K562 (cell line): ENCODE data around the gene SPRN. TPM values are rescaled to one million over a fixed set of nuclear protein-coding genes. Genes with fewer than 3 reads are reported as not detected.

Experiments used
- ATAC-seq: fragments of 200-7000 bp; cut with Tn5 transposase; 3 replicates; pipeline ENCODE4 v1.9.1; 2020; ENCODE audit warnings: moderate library complexity
- BruUV-seq: library from RNA; stranded (reverse); fragments of 400-500 nt; replicated peaks from 2 replicates; lab custom pipeline; 2021; lab: Mats Ljungman, UMichigan
- CTCF ChIA-PET: fragments of 300-600 bp; formaldehyde crosslinking; extraction: SDS; loops from one replicate; lab custom pipeline; 2021; ENCODE audit warnings: low intra/inter-chr PET ratio; lab: Yijun Ruan, JAX
- POLR2A ChIA-PET: fragments of 300-600, 350-650 bp; sonication (Branson Sonifier 250); formaldehyde crosslinking; extraction: SDS; loops from one replicate; lab custom pipeline; 2021; ENCODE audit warnings: antibody characterized with exemption, inconsistent platforms; lab: Yijun Ruan, JAX
- DNase-seq, 4 experiments: peaks; one replicate each; pipeline versions ENCODE4 v3.0.0 to v3.0.0-alpha.2; 2011 to 2018; ENCODE audit warnings: low spot score in 3 of 4, mixed read lengths in 3 of 4; ENCODE audit errors: extremely low read depth in 1 of 4
- FAIRE-seq: peaks from 2 replicates; lab custom pipeline; 2011; peaks lifted over from hg19 to GRCh38; lab: Jason Lieb, UNC
- H2AFZ ChIP-seq: 2 replicates; pipeline ENCODE4 v1.6.0; 2011; ENCODE audit warnings: low read depth, low read length, control low read depth, inconsistent platforms
- H3K27ac ChIP-seq: fragments of 200-600 bp; 3 replicates; pipeline ENCODE4 v1.8.0; 2011; ENCODE audit warnings: low read depth, mild to moderate bottlenecking, control low read depth, inconsistent platforms, low read length, moderate library complexity, mixed read lengths; ENCODE audit errors: extremely low read depth
- H3K27me3 ChIP-seq, 2 experiments: fragments of 300-600 bp in 1 of 2; 2 replicates in 1 of 2; 3 replicates in 1 of 2; pipeline versions ENCODE4 v1.6.0 to v1.8.0; 2011; ENCODE audit warnings: inconsistent platforms in 2 of 2, low read length in 2 of 2, mild to moderate bottlenecking in 1 of 2, mixed read lengths in 1 of 2, moderate library complexity in 1 of 2; ENCODE audit not compliant: control insufficient read depth in 2 of 2, insufficient read depth in 2 of 2
- H3K36me3 ChIP-seq: fragments of 300-600 bp; 3 replicates; pipeline ENCODE4 v1.8.0; 2011; ENCODE audit warnings: mild to moderate bottlenecking, low read length, inconsistent platforms; ENCODE audit not compliant: control insufficient read depth, insufficient read depth
- H3K4me1 ChIP-seq, 2 experiments: fragments of 200-600 bp in 1 of 2; replicated peaks in 1 of 2; 2 replicates in 1 of 2; 3 replicates in 1 of 2; pipeline versions ENCODE4 v1.5.1 to v1.8.0; 2011; ENCODE audit warnings: inconsistent platforms in 2 of 2, low read length in 2 of 2, mild to moderate bottlenecking in 1 of 2, mixed read lengths in 1 of 2, moderate library complexity in 1 of 2; ENCODE audit not compliant: control insufficient read depth in 2 of 2, insufficient read depth in 2 of 2
- H3K4me2 ChIP-seq: 2 replicates; pipeline ENCODE4 v1.6.1; 2011; ENCODE audit warnings: low read length, control low read depth, inconsistent platforms, mixed read lengths; ENCODE audit not compliant: insufficient read depth
- H3K4me3 ChIP-seq: fragments of 200-600 bp; sonication (generic), shearing (Covaris generic); 2 replicates; pipeline ENCODE4 v1.5.1; 2016; ENCODE audit warnings: control low read depth, inconsistent platforms
- H3K79me2 ChIP-seq: fragments of 200-600 bp; 3 replicates; pipeline ENCODE4 v1.8.0; 2011; ENCODE audit warnings: low read length, inconsistent platforms; ENCODE audit not compliant: control insufficient read depth, insufficient read depth
- H3K9ac ChIP-seq, 2 experiments: 2 replicates each; pipeline versions ENCODE4 v1.6.0 to v1.6.1; 2011; ENCODE audit warnings: low read depth in 2 of 2, low read length in 2 of 2, control low read depth in 1 of 2, inconsistent platforms in 1 of 2, mild to moderate bottlenecking in 1 of 2, mixed read lengths in 1 of 2; ENCODE audit not compliant: insufficient read depth in 1 of 2
- H3K9me1 ChIP-seq: one replicate; pipeline ENCODE4 v1.6.0; 2011; ENCODE audit warnings: inconsistent platforms, mild to moderate bottlenecking, low read length, moderate library complexity; ENCODE audit not compliant: control insufficient read depth, insufficient read depth
- H3K9me3 ChIP-seq: replicated peaks from 2 replicates; pipeline ENCODE4 v1.5.1; 2011; ENCODE audit warnings: low read depth, low read length, inconsistent platforms; ENCODE audit not compliant: control insufficient read depth, insufficient read depth
- H4K20me1 ChIP-seq: replicated peaks from 2 replicates; pipeline ENCODE4 v1.6.1; 2011; ENCODE audit warnings: low read length, inconsistent platforms, mixed read lengths; ENCODE audit not compliant: control insufficient read depth, insufficient read depth
- ARHGAP35 ChIP-seq: fragments of 450-650 bp; IDR thresholded peaks from 2 replicates; pipeline ENCODE4 v1.6.1; 2018; ENCODE audit not compliant: partially characterized antibody
- E2F6 ChIP-seq, 2 experiments: IDR thresholded peaks; 2 replicates each; pipeline ENCODE4 v1.6.1; 2011; ENCODE audit warnings: borderline replicate concordance in 1 of 2, control low read depth in 1 of 2, low read depth in 1 of 2, low read length in 1 of 2, mild to moderate bottlenecking in 1 of 2, mixed read lengths in 1 of 2, moderate library complexity in 1 of 2; ENCODE audit not compliant: insufficient read depth in 1 of 2, insufficient read length in 1 of 2, poor library complexity in 1 of 2, severe bottlenecking in 1 of 2; ENCODE audit errors: extremely low read depth in 1 of 2
- GMEB1 ChIP-seq: fragments of 250-450 bp; sonication (Bioruptor Pico); IDR thresholded peaks from 2 replicates; pipeline ENCODE4 v1.4.0; 2020; ENCODE audit warnings: mild to moderate bottlenecking
- KLF13 ChIP-seq: fragments of 450-650 bp; IDR thresholded peaks from 2 replicates; pipeline ENCODE4 v1.6.1; 2016; ENCODE audit warnings: missing genetic modification characterization, low read depth, mild to moderate bottlenecking, missing compliant biosample characterization, moderate library complexity, borderline replicate concordance
- MAFF ChIP-seq: IDR thresholded peaks from 2 replicates; pipeline ENCODE4 v1.6.1; 2012; ENCODE audit warnings: low read length, improper control_type of control experiment
- MED1 ChIP-seq: sonication (generic); formaldehyde crosslinking; IDR thresholded peaks from 2 replicates; pipeline ENCODE4 v1.8.1; 2023; ENCODE audit warnings: missing genetic modification reagents, borderline replicate concordance
- NCOA4 ChIP-seq: fragments of 450-650 bp; IDR thresholded peaks from 2 replicates; pipeline ENCODE4 v1.6.1; 2018; ENCODE audit warnings: mild to moderate bottlenecking; ENCODE audit not compliant: partially characterized antibody
- NR2C2 ChIP-seq, 2 experiments: fragments of 200-800 bp in 1 of 2; sonication (Bioruptor generic) in 1 of 2; sonication (generic) in 1 of 2; formaldehyde crosslinking in 1 of 2; IDR thresholded peaks; 2 replicates each; pipeline versions ENCODE4 v1.6.1 to v1.8.0; 2016 to 2022; ENCODE audit warnings: mild to moderate bottlenecking in 1 of 2, missing compliant biosample characterization in 1 of 2, missing genetic modification characterization in 1 of 2, missing genetic modification reagents in 1 of 2
- PKNOX1 ChIP-seq: fragments of 450-650 bp; IDR thresholded peaks from 2 replicates; pipeline ENCODE4 v1.6.1; 2016
- POLR2A ChIP-seq: fragments of 450-650 bp; conservative IDR thresholded peaks from 2 replicates; pipeline ENCODE4 v1.6.1; 2016
- SRF ChIP-seq, 2 experiments: fragments of 250-450, 450-650 bp in 1 of 2; sonication (Bioruptor Pico) in 1 of 2; sonication (generic) in 1 of 2; formaldehyde crosslinking; IDR thresholded peaks; 2 replicates each; pipeline versions ENCODE4 v1.5.0 to v1.5.1; 2020 to 2022; ENCODE audit warnings: mild to moderate bottlenecking in 1 of 2, missing genetic modification reagents in 1 of 2
- TBP ChIP-seq: optimal IDR thresholded peaks from 2 replicates; pipeline ENCODE3; 2011; ENCODE audit warnings: low read depth, low read length, improper control_type of control experiment
- USF2 ChIP-seq: sonication (generic); formaldehyde crosslinking; IDR thresholded peaks from 2 replicates; pipeline ENCODE4 v1.5.0; 2020; ENCODE audit warnings: missing genetic modification reagents
- ZBTB7A ChIP-seq: IDR thresholded peaks from 2 replicates; pipeline ENCODE4 v1.6.1; 2011; ENCODE audit warnings: low read depth, mild to moderate bottlenecking, low read length, moderate library complexity, borderline replicate concordance; ENCODE audit not compliant: control insufficient read depth
- ZNF12 ChIP-seq: sonication (generic); formaldehyde crosslinking; IDR thresholded peaks from 2 replicates; pipeline ENCODE4 v1.4.0; 2020; ENCODE audit warnings: mild to moderate bottlenecking, missing genetic modification reagents
- WGBS: fragments of 100-300 bp; shearing (Covaris generic); methylation state at CpG from one replicate; pipeline ENCODE4 v1.1.6; 2016; ENCODE audit warnings: low coverage, mixed read lengths; ENCODE audit not compliant: insufficient coverage; ENCODE audit errors: missing lambda C conversion rate; 5-methylcytosine and 5-hydroxymethylcytosine counted together
- in situ Hi-C: fragments of 300-500 bp; cut with MboI; formaldehyde crosslinking; loops from 4 replicates; pipeline ENCODE4 v1.15.0; 2018; ENCODE audit warnings: inconsistent platforms, mixed read lengths
- intact Hi-C: fragments of 100-400 bp; cut with micrococcal nuclease; formaldehyde crosslinking; loops from 2 replicates; pipeline ENCODE4 v1.14.2; 2022
- polyA plus RNA-seq, 8 experiments: library from polyadenylated mRNA; depleted of rRNA in 4 of 8; stranded (reverse) in 5 of 8; unstranded in 3 of 8; fragments of >200 nt; fragmentation: Nextera tagmentation in 2 of 8; fragmentation: Illumina TruSeq in 1 of 8; extraction: Ambion mirVana in 2 of 8; extraction: Trizol in 1 of 8; gene quantifications; 2 replicates each; pipeline versions ENCODE4 v1.2.1 to v1.2.3, GENCODE V29; 2011 to 2014; ENCODE audit warnings: inconsistent platforms in 1 of 8, missing spikeins in 1 of 8
- total RNA-seq, 7 experiments: library from RNA; depleted of rRNA in 6 of 7; stranded (reverse); fragments of >200 nt in 6 of 7; fragmentation: Illumina TruSeq in 2 of 7; extraction: Trizol in 2 of 7; gene quantifications; 2 replicates each; pipeline versions ENCODE4 v1.2.1 to v1.2.3, GENCODE V29; 2011 to 2021; ENCODE audit warnings: low replicate concordance in 1 of 7

The SPRN gene
- total and polyA plus RNA-seq, 9 of the 15 experiments (the other 6 are each of a cell fraction or from before 2014, with no cell fraction given), result 0.04 TPM; not detected in 8

GRCh38 chr10:133373174-133374090 lies 51.0 kb downstream of the SPRN start, which contains the start of gene ECHS1:
ECHS1 (minus strand) TSS chr10:133373354; CDS start chr10:133373333, 21 bp downstream.
- peak; percentile 100 for ATAC-seq
- peak within 1 kb of the TSS; percentile 61; the same call in 2 of the 3 replicates for H3K27ac ChIP-seq
- no peak for TF ChIP-seq ZNF12 (CRISPR knock-in tag)
- peak; percentile 80; the same call in 1 of the 2 replicates for TF ChIP-seq KLF13 (tag)
- peak; percentile 90; the same call in 1 of the 2 replicates for TF ChIP-seq ZBTB7A
- no peak for TF ChIP-seq MED1 (CRISPR knock-in tag)
- peak in 1 of 2 experiments; percentile 44; a peak in 1 of 4 replicates for TF ChIP-seq SRF (CRISPR knock-in tag; IDR thresholded peaks at IDR 0.05)
- peak; percentile 38; the same call in 1 of the 2 replicates for TF ChIP-seq MAFF
- peak; percentile 82 for TF ChIP-seq TBP
- TF ChIP-seq ARHGAP35, result peak; percentile 91
- TF ChIP-seq GMEB1 (CRISPR knock-in tag), result no peak
- TF ChIP-seq PKNOX1, result no peak
- no peak for TF ChIP-seq NR2C2 (CRISPR knock-in tag; IDR thresholded peaks at IDR 0.05)
- TF ChIP-seq NR2C2 (tag; IDR thresholded peaks at IDR 0.05), result peak; percentile 46; the same call in 1 of the 2 replicates
- TF ChIP-seq USF2, result no peak
- peak in 1 of 2 experiments; percentile 54 for TF ChIP-seq E2F6 (IDR thresholded peaks at IDR 0.05; ENCODE audit: borderline replicate concordance in 1 of 2, extremely low read depth in 1 of 2, insufficient read depth in 1 of 2, insufficient read length in 1 of 2, low read depth in 1 of 2, low read length in 1 of 2, poor library complexity in 1 of 2, severe bottlenecking in 1 of 2)
- TF ChIP-seq NCOA4, result no peak
- TF ChIP-seq POLR2A, result peak; percentile 77

More at GRCh38 chr10:133373174-133374090, 51.0 kb downstream of the SPRN start, which contains the start of gene ECHS1:
- POLR2A ChIA-PET, result interaction anchor here (1.0 to 2.2 kb wide), 2 partner anchors 11 to 12 kb away, joined by 6 to 10 read pairs; no protein-coding TSS in a partner anchor
- CTCF ChIA-PET, result no interaction called here
- in situ Hi-C loops, result no loop called here
- peak within 1 kb of the TSS; percentile 78 for H3K4me2 ChIP-seq
- BruUV-seq, result no TSS peak
- no peaks in the 10 kb centered on the region for H3K9me3 ChIP-seq
- no peaks in the 10 kb centered on the region for H4K20me1 ChIP-seq
- peaks cover 7 to 27% of the 10 kb centered on the region in 2 experiments; a peak in 3 of 5 replicates for H3K4me1 ChIP-seq
- DNase-seq (peak; percentile 92 to 96 (median 94)), FAIRE-seq (peak; percentile 61)
- 9% methylated on average over 17 of the region's 89 CpGs for WGBS
- peak within 1 kb of the TSS; percentile 57 for H3K4me3 ChIP-seq
- peaks cover 27% of the 10 kb centered on the region; the same call in 2 of the 3 replicates for H3K36me3 ChIP-seq
- peak within 1 kb of the TSS; percentile 61 to 95 for H3K9ac ChIP-seq
- peaks cover 9% of the 10 kb centered on the region for H3K79me2 ChIP-seq
- H3K27me3 ChIP-seq, result no peaks in the 10 kb centered on the region
- intact Hi-C loops, result no loop called here
- H3K9me1 ChIP-seq, result no peaks in the 10 kb centered on the region
- peak within 1 kb of the TSS; percentile 72; the same call in 1 of the 2 replicates for H2AFZ ChIP-seq
